HG02885 (cell line): ENCODE measurements around the gene OR6X1.

Experiments used
- ATAC-seq: cut with Tn5 transposase; IDR thresholded peaks from one replicate; pipeline ENCODE4 v1.9.1; 2021; ENCODE audit warnings: mild to moderate bottlenecking; ENCODE audit not compliant: unreplicated experiment, poor library complexity

The OR6X1 gene, protein sequence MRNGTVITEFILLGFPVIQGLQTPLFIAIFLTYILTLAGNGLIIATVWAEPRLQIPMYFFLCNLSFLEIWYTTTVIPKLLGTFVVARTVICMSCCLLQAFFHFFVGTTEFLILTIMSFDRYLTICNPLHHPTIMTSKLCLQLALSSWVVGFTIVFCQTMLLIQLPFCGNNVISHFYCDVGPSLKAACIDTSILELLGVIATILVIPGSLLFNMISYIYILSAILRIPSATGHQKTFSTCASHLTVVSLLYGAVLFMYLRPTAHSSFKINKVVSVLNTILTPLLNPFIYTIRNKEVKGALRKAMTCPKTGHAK

GRCh38 chr11:123754101-123754568 is at the start of gene OR6X1:
TSS of gene OR6X1 (minus strand) at chr11:123754518. CDS start at chr11:123754518, 0 bp downstream.
- ATAC-seq = no peak

GRCh38 chr11:123801765-123802164 is 47.4 kb upstream of the OR6X1 start:
- no peak for ATAC-seq

DNA sequence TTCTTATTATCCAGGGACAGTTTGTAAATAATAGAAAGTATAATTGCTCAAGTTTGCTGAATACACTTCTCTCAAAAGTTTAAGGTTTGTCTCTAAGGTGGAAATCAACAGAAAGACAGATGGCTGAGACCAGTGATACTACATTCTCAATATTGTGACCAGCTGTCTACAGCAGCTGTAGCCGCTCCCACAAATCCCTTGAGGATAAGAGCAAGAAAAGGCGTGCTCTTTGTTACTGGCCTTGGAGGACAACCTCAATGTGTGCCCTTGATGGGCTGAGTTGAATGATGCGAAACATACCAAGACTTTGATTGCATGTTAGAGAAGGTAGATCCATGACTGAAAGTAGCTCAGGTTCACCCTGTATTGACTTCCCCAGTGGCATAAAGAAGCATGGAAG is 45.7 kb upstream of the OR6X1 start:
- ATAC-seq = no peak

GRCh38 chr11:123799438-123799837 is 45.1 kb upstream of the OR6X1 start:
- ATAC-seq = no peak

- ATAC-seq = no peak
Measured at GRCh38 chr11:123798513-123799252, 44.4 kb upstream of the OR6X1 start.

DNA sequence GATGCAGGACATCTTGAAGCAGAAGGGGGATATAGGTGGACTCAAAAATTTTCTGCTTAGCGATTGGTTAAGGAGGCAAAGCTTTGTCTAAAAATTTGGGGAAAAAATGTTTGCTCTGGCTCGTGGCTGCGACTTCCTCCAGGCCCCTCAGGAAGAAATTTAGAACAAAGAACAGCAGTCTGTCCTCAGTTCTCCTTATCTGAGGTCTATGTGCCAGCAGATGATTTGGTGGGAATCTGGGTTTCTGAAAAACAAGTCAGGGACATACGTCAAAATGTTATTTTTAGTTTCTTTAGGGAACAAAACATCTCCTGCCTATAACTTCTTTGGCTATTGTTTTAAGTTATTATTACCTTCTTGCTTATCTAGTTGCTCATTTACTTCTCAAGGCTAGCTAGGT is 43.8 kb upstream of the OR6X1 start:
- ATAC-seq = no peak

- no peak for ATAC-seq
Measured at GRCh38 chr11:123797541-123797940, 43.2 kb upstream of the OR6X1 start.

GRCh38 chr11:123797114-123797513 is 42.8 kb upstream of the OR6X1 start:
- ATAC-seq = no peak

- ATAC-seq = no peak
Measured at GRCh38 chr11:123796226-123796625, 41.9 kb upstream of the OR6X1 start.

GRCh38 chr11:123783536-123783935 is 29.2 kb upstream of the OR6X1 start:
- ATAC-seq = no peak

GRCh38 chr11:123778511-123778910 is 24.2 kb upstream of the OR6X1 start:
- no peak for ATAC-seq

DNA sequence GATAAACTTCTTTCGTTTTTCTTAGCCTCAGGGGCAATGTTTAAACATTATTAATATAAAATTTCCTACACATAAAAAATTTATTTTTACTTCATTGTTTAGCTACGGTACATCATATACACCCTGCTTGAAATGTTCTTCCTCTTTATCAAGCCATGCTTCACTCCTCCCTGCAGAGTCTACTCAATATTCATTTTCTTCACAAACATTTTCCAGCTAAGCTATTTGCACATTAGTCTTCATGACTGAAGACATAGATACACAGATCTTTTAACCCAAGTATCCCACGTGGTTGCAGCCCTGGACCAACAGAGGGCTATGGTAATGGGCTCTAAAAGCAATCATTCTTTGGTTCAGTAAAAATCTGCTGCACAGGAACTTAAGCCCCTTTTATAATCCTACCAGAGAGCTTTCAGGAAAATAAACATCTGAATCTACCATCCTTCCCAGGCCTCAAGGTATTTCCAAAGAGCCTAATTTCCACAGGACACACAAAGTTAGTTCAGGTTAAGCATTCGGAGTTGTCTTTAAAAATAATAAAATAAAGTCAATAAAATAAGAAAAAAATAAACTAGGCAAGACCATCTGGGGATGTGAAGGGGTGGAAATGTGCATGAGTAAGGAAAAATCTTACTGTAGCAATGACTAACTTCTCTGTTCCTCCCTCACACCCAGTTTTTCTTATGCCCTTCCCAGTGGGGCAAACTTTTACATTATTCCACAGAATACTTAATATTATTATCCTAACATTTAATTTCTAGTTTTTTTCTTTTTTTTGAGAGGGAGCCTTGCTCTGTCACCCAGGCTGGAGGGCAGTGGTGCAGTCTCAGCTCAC is 21.6 kb upstream of the OR6X1 start:
- ATAC-seq = no peak

DNA sequence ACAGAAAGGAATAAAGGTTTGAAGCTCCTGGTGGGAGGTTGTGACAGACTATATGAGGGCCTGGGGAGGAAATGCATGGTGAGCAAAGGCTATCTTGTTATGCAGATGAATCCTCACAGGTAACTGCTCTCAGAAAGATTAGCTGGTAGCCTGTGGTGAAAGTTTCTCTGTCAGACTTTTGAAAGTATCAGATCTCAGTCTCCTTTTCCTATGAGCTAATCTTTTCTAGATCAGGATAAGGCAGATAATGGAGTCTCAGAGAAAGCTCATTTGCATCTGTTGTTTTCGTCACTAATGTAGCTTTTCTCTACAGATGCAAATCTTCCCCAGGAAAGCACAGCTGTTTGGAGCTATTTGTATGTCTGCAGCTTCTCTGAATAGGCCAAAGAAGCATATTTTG is 21.0 kb upstream of the OR6X1 start:
- ATAC-seq = peak; percentile 56

- ATAC-seq = no peak
Measured at GRCh38 chr11:123773959-123774358, 19.6 kb upstream of the OR6X1 start.

GRCh38 chr11:123773026-123773425 is 18.7 kb upstream of the OR6X1 start:
- no peak for ATAC-seq

DNA sequence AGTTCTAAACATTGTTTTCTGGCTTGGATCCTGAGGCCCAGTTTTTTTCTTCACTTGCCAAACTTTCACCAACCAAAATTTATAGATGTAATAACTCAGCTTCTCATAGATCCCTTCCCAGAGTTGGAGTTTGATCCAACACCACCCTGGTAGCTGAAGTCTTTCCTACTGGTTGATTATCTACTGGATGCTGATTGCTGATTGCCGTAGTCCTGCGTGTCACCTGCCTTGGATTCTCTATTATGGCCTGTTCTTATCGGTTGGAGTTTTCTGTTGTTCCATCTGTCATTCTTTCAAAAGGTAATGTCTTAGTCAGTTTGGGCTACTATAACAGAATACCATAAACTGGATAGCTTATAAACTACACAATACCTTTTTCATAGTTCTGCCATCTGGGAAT is 17.3 kb upstream of the OR6X1 start:
- ATAC-seq = no peak

DNA sequence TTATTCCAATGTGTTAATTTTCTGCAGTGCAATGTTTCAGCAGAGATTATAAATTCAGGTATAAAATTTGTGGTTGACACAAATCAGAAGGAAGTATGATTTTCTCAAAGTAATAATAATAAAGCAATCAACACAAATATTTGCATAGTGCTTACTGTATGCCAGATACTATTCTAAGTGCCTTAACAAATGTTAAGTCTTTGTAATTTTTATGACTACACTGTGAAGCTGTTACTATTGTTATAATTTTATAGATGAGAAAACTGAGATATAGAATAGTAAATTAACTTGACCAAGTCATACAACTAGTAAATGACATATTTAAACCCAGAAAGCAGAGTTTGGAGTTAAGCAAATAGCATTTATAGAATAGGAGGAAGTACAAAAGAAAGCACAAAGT is 16.4 kb upstream of the OR6X1 start:
- no peak for ATAC-seq

GRCh38 chr11:123765601-123766000 is 11.3 kb upstream of the OR6X1 start:
- ATAC-seq = no peak

DNA sequence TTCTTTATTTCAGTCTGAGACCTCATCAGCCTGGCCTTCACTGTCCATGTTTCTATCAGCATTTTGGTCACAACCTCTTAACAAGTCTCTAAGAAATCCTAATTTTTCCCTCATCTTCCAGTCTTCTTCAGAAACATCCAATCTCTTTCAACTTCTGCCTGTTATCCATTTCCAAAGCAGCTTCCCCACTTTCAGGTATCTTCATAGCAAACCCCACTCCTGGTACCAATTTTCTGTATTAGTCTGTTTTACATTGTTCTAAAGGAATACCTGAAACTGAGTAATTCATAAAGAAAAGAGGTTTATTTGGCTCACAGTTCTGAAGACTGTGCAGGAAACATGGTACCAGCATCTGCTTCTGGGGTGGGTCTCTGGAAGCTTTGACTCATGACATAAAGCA is 8.1 kb upstream of the OR6X1 start:
- no peak for ATAC-seq

- peak; percentile 90 for ATAC-seq
Measured at GRCh38 chr11:123760894-123761293, 6.6 kb upstream of the OR6X1 start.

DNA sequence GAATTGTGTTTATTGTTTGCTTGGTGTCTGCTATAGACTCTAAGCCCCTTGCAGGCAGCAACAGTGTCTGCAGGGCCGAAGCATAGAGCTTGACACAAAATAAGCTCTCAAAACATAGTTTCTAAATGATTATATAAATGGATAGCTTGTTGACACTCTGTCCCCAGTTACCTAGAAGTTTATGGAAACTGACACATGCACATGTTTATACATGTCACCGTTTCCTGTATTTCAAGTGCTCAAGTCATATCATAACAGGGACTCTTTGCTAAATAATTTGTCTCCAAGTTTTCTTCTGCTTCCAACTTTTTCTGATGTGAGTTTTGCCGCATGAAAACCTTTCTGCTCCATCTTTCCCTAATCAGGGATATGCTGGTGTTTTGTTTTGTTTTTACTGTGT is 3.7 kb upstream of the OR6X1 start:
- no peak for ATAC-seq
